Peyer's patch (tissue), 4 donors: ENCODE results near the gene TEX47.

Experiments used
- CTCF ChIP-seq, 6 experiments: fragments of 450-650 bp in 4 of 6; fragments of 200-600 bp in 2 of 6; sonication (generic) in 1 of 6; IDR thresholded peaks; one replicate each; pipeline ENCODE4 v1.5.1; 2017 to 2019; ENCODE audit warnings: antibody characterized with exemption in 6 of 6, mild to moderate bottlenecking in 3 of 6, moderate library complexity in 1 of 6
- POLR2A ChIP-seq, 2 donors: fragments of 450-650 bp; IDR thresholded peaks; one replicate each; pipeline ENCODE4 v1.5.1; 2017; ENCODE audit warnings: antibody characterized with exemption in 2 of 2, mild to moderate bottlenecking in 2 of 2, moderate library complexity in 2 of 2

- TF ChIP-seq CTCF (IDR thresholded peaks at IDR 0.05) (no peak), POLR2A (IDR thresholded peaks at IDR 0.05) (no peak)
These were observed 49.6 kb upstream of the TEX47 start for GRCh38 chr7:88845091-88845490.
